Skeletal muscle cell (primary cell): ENCODE measurements around the gene CTNND1.

ENCODE experiments used
- DNase-seq: peaks from one replicate; pipeline ENCODE4 v3.0.0-alpha.2; 2010; ENCODE audit warnings: low read depth
- H3K4me3 ChIP-seq: 2 replicates; pipeline ENCODE4 v1.5.1; 2011; ENCODE audit warnings: low read depth, mild to moderate bottlenecking, control low read depth, low read length, moderate library complexity

CTNND1 gene

DNA sequence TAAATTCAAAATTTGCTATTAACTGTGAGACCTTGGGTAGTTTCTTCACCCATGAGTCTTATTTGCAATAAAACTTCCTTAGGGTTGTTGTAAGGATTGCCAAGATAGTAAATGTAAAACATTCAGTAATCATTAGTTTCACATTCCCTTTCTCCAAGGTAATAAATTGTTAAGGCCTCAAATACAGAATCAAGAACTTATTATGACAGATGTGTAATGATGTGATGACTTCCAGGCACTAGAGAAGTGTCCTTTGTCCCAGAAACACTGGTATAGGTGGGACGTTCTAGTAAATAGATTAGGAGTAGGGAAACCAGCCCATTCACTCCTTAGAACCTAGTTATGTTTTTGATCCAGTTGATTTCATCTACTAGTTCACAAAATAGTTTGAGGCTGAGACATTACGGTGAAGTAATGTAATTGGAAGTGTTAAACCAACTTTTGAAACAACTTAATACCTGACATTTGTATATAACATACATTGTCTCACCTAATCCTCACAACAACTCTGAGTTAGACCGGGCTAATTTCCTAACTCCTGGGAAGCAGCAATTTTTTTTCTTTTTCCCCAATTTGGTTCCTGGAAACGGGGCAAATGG lies 25.5 kb downstream of the CTNND1 start:
- no peak for DNase-seq
- no peak overlapping the region for H3K4me3 ChIP-seq

DNA sequence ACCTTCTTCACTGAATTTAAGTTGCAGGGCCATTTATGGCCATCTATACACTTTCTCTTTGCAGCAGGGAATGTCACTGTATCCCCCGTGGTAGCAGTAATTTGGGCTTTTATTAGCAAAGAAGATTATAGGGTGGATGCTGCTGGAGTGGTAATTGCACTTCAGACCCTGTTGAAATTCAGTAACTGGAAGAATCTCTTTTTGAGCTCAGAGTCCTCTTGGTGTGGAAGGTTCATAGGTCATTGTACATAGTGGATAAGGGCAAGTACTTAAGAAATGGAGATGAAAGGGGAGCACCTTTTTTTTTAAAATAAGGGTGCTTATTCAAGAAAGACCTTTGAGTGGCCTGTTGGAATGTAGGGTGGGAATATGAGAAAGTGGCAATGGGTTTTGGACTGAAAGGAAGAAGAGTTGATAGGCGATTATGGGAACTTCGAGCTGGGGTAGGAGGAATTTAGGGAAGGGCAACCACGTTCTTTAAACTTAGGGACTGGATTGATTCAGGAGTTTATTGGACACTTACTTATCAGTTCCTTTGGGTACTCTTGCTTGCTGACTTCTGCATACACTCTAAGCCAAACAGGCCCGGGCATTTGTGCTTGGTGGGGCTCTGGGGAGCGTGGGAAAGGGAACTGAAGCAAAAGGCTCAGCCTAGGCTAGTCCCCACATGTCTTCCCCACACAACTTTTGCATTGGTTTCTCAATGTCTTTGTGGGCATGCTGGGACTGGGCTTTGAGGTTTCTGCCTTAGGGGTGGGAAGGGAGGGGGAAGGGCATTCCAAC lies 26.5 kb downstream of the CTNND1 start:
- H3K4me3 ChIP-seq = no peak overlapping the region

DNA sequence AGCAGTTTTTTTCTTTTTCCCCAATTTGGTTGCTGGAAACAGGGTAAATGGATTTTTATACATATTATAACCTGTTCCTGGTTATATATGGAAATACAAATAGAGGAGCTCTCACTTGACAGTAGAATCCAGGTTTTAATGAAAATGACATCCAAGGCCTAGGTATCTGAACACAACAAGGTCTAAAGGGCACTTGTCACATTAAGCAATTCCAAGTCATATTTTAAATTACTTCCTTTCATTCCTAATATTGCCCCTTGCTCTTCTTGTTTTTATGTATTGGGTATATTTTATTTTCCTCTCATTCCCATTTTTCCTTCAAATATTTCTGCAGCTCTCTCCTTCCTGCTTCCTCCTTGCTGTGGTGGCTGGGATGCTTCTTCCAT lies 27.1 kb downstream of the CTNND1 start:
- H3K4me3 ChIP-seq = no peak overlapping the region
- DNase-seq = no peak

More for the DNA sequence above, 26.5 kb downstream of the CTNND1 start:
- no peak for DNase-seq

DNA sequence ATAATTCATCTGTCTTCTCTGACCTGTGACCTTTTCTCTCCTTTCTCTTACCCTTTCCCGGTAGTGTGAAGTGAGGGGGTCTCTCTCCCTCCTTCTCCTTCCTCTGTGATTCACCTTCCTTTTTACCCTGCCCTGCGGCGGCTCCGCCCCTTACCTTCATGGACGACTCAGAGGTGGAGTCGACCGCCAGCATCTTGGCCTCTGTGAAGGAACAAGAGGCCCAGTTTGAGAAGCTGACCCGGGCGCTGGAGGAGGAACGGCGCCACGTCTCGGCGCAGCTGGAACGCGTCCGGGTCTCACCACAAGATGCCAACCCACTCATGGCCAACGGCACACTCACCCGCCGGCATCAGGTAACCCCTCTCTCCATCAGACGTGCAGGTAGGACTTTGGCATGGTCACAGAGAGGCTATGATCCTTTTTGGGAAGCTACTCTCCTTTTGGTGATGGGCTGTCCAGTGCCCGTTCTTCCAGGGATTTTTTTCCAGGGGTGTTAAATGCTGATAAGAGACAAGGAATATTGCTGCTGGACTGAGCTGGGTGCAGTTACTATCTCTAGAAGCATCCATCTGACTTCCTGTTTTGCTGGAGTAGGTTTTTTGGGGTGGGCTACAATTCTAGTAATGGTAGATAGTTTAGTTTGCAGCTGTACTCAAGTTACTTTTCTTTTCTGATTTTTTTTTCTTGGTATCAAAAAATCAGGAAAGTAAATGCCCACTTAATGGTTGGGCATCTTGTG lies 29.9 kb downstream of the CTNND1 start:
- DNase-seq = no peak
- no peak overlapping the region for H3K4me3 ChIP-seq

DNA sequence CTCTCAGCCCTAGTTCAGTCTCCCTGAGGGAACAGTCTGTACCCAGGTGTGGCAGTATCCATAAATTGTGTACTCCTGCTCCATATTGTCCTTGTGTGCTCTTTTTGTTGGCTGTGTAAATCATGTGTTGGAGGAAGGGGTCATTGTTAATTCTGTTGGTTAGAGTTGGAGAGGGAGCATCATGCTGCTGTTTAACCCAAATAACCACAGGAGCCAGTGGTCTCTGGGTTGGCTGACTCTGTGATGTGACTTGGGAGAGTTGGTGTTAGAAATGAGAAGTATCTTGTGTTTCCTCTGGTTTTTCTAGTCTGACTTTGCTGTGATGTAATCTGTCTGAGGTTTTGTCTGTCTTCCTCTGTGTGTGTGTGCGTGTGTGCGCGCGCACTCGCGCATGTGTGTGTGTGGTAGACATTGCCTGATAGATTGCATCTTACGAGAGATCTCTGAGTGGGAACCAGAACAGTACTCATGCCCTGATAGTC lies 30.5 kb downstream of the CTNND1 start:
- no peak for DNase-seq

DNA sequence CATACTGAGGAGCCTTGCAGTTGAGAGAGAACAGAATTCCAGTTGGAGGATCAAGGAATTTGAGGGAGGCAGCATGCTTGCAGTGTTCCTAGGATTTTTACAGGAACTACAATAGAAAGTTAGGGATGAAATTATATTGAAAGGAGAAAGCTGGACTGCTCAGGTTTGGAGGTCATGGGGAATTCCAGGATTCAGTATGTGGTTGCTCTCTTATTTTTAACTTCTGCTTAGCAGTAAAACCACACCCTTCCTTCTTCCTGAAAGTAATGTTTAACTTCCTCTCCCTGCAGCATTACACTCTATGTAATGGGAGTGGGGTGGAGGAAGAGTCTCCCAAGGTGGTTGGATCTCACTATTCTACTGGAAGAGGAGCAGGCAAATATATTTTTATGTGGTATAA lies 31.3 kb downstream of the CTNND1 start:
- no peak overlapping the region for H3K4me3 ChIP-seq
- no peak for DNase-seq

More for the DNA sequence above, 30.5 kb downstream of the CTNND1 start:
- H3K4me3 ChIP-seq = no peak overlapping the region

DNA sequence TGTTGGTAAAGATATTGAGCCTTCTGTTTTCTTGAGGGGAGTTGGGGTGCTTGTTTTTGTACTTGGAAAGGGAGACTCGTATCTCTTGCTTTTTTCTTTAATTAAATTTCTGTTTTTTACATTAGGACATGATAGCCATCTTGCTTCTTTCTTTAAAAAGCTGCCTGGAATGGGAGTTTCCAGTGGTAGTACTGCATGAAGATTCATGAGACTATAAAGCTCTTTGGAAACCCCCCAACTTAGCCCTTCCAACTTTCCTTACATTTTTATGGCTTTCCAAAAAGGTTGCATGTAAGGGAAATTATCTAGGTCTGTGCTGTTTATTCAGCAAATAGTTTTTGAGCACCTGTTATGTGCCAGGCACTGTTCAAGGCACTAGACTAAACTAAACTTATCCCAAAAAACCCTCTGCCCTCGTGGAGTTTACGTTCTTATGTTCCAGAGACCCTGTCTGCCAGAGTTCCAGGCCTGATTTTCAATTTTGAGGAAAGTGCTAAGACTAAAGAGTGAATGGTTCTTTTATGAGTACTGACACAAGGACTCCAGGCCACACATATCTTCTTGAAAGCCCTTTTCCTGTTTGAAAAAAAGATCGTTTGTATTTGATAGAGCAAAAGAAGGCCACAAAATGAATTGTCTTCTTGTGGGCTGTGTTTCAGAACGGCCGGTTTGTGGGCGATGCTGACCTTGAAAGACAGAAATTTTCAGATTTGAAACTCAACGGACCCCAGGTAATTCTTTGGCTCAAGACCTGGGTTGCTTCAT lies 31.9 kb downstream of the CTNND1 start:
- DNase-seq = no peak
- no peak overlapping the region for H3K4me3 ChIP-seq

DNA sequence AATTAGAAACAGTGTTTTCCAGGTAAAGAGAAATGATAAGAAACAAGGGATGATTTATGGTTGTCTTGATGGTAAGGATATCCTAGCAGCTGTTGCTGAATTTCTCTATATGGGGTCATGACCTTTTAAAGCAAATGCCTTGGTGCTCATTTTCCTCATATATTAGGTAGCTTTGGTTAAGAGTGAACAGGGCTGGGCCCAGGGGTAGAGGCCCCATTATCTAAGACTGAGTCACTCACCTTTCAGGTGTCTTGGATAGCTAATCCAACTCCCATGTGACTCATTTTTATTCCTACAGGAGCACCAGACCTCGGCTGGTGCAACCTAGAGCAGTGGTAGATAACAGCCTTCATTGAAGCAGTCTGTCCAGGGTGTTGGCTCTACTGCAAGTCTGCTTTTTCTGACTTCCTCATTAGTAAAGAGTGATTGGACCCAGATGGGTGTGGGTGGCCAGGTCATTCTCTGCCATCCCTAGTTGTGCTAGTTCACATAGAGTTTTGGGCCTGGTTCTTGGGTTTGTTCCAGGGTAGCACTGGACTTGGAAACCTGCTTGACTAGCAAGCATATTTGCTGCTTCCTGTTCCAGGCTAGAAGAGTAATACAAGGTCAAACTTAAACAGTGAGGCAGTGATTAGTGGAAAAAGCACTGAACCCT lies 37.4 kb downstream of the CTNND1 start:
- no peak for DNase-seq
- H3K4me3 ChIP-seq = no peak overlapping the region

DNA sequence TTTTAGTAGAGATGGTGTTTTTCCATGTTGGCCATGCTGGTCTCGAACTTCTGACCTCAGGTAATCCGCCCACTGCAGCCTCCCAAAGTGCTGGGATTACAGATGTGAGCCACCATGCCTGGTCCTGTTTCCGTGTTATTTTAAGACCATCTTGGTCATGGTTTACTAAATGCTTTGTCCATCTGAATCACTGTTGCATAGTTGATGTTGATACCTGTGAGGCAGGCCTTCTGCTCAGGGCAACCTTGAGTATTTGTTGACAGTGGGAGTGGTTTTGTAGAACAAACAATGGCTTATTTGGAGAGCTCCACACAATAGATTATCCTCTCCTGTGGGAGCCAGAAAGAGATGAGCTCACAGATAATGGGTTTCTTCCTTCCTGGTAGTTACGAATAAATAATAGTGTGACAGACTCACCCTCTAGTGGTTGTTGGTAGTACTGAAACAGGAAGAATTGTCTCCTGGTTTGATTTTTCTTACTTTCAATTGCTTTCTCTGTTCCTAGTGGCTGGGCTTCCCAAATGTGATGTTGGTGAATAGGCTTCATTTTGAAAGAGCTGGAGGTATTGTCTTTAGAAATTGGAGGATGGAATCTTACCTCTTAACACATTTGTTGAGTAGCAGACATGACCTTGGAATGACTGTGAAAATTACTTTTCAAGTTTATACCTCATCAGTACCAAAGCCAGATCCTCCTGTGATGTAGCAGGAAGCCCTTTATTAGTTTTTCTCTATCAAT lies 39.0 kb downstream of the CTNND1 start:
- H3K4me3 ChIP-seq = no peak overlapping the region

DNA sequence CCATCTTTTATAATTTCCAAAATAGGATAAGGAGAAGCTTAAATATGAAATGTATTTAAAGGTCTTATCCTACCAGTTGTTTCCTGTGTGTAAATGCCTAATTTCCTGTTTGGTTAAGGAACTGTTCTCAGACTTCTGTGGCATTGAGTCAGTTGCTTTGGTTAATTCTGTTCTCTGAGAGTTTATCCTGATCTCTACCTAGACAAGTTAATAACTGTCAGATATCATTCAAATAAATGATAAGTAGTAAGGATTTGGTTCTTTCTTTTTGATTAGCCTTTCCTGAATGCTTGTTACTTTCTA lies 39.5 kb downstream of the CTNND1 start:
- H3K4me3 ChIP-seq = no peak overlapping the region
- no peak for DNase-seq

More for the DNA sequence above, 39.0 kb downstream of the CTNND1 start:
- DNase-seq = peak; percentile 25

DNA sequence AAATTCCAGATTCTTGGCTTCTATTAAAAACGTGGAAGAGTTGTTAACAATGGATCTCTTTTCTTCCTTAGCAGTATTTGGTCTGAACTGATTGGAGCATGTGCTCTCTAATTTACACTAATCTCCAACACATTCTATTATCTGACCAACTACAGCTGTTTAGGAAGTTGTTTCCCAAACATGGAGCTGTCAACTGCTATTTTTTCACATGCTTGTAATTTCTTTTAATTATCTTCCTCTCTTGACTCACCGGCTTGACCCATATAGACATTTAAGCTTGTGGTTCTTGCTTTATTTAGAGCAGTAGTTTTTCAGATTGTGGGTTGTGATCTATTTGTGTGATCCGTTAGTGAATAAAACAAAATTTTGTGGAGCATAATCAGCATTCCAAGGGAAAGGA lies 40.8 kb downstream of the CTNND1 start:
- no peak for DNase-seq
- H3K4me3 ChIP-seq = no peak overlapping the region

DNA sequence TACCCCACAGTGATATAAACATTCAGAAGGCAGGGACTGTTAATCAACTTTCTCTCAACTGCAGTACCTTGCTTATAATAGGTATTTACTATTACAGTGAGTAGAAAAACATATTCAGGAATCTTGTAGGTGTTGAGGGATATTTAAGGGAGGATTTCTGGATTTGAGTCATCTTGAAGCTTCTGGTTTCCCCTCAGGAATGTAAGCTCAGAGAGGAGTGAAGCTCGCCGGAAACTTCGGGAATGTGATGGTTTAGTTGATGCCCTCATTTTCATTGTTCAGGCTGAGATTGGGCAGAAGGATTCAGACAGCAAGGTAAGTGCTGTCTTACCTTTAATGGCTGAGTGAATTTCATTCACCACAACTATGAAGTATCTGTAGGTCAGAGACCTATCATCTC lies 42.9 kb downstream of the CTNND1 start:
- H3K4me3 ChIP-seq = no peak overlapping the region
- no peak for DNase-seq

DNA sequence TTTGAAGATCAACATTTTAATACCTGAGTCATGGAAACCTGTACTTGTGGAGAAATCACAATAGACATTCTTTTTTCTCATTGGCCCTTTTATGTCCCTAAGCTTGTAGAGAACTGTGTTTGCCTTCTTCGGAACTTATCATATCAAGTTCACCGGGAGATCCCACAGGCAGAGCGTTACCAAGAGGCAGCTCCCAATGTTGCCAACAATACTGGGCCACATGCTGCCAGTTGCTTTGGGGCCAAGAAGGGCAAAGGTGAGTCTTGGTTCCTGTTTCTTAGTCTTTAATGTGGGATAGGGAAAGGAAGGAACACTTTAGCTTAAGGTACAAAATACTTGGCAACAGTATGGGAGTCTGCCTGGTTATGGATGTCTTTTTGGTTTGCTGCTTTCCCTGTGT lies 44.2 kb downstream of the CTNND1 start:
- no peak for DNase-seq
- no peak overlapping the region for H3K4me3 ChIP-seq

DNA sequence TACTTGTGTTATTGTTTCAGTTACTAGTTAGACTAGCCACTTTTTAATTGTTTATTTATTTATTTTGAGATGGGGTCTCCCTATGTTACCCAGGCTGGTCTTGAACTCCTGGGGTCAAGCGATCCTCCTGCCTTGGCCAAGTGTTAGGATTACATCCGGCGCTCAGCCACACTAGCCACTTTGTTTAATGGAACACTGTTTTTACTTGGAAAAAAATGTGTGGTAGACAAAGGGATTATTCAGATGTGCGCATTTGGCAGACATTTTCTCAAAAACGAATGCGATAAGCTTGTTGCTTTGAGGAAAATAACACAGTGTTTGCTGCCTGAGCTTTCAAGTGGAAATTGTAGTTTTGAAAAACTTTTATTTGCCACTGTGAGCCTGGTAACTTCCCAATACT lies 51.0 kb downstream of the CTNND1 start:
- no peak for DNase-seq
- H3K4me3 ChIP-seq = no peak overlapping the region

DNA sequence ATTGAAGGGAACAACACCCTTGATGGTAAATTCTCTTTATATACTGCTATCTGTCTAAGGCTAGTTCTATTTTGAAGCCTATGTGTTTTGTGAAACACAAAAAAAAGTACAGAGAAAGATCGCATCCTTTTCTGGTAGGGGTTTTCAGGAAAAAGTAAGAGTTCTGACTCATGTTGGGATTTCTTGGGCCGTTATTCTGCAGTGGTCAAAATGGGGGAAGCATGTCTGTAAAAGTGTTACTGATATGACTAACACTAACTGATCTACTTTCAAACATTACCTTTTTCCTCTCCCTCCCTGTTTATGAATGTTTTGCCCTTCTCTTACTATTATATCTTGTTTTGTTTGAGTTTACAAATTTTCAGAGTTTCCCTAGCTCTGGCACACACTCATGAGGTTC lies 53.9 kb downstream of the CTNND1 start:
- no peak for DNase-seq
- H3K4me3 ChIP-seq = no peak overlapping the region

DNA sequence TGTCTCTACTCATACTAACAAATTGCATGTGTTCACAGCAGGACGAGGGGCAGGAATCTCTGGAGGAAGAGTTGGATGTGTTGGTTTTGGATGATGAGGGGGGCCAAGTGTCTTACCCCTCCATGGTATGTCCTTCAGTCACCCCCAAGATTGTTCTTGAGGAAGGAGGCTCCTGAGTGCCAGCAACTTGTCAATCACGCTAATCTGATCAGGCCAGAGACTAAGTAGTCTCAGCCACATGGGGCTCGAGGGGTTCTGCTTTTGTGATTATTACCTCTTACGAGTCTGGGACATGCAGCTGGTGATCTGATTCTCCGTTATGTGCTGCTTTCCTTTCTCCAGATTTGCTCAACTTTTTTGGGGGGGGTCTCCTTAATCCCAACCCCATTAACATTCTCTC lies 54.3 kb downstream of the CTNND1 start:
- H3K4me3 ChIP-seq = no peak overlapping the region
- no peak for DNase-seq

DNA sequence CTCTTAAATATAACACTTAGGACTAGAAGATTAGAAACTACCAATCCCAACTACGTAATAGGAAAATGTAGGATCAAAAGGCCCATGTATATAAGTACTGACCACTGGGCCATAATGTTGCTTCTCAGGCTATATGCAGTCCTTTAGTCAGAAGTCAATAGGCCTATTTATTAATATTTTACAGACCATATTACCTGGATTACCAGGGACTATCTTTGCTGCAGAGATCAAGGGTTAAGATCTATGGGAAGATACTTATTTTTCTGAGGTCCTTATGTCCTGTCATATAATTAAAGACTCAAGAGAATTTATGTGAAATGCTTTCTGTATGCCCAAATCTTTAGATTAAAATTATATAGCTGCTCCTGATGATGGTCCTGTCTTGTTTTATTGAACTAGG lies 57.2 kb downstream of the CTNND1 start:
- H3K4me3 ChIP-seq = no peak overlapping the region
- DNase-seq = no peak

DNA sequence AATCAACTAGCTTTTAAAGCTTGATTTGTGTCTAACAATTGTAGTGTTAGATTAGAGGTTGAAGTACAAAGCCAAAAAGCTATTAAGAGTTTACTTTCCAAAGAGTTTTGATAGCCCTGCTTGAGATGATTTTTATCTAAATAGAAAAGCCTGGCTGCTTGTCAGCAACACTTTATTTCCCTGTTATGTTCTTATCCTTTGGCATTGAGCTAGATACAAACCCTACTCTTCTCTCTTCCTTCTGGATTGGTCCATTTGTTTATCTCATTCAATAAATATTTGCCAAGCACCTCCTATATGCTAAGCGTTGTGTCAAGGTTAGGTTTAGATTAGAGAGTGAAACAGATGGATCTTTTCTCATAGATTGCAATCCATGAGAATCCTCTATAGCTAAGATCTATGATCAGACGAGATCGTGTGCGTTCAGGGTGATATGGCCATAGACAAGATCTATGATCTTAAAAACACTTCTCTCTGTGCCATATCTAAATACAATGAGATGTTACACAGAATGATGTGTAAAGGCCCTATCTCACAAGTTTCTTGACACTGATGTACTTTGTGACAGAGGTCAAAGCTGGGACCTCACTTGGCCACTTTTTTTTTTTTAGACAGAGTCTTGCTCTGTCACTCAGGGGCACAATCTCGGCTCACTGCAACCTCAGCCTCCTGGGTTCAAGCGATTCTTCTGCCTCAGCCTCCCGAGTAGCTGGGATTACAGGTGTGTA lies 57.8 kb downstream of the CTNND1 start:
- no peak overlapping the region for H3K4me3 ChIP-seq
- DNase-seq = no peak
